Muscle of back (tissue), 11 donors: ENCODE data around the gene SIL1. TPM values are rescaled to one million over a fixed set of nuclear protein-coding genes. Genes with fewer than 3 reads are reported as not detected.
"Not testable (repeated sequence)": the region's sequence is repeated elsewhere in the genome, so short reads cannot be mapped to it uniquely, and the experiment has no call there.

Source experiments
- DNase-seq, 3 donors: peaks; one replicate each; pipeline versions ENCODE4 v3.0.0 to v3.0.0-alpha.2; 2013
- polyA plus RNA-seq, 10 donors: library from polyadenylated mRNA; unstranded; fragments of 120-200 nt; gene quantifications; one replicate each; pipeline ENCODE4 v1.2.1, GENCODE V29; 2013; ENCODE audit not compliant: insufficient read length in 10 of 10

Gene SIL1
- polyA plus RNA-seq, 10 donors, result 21.2 to 33.5 (median 25.3) TPM

DNA sequence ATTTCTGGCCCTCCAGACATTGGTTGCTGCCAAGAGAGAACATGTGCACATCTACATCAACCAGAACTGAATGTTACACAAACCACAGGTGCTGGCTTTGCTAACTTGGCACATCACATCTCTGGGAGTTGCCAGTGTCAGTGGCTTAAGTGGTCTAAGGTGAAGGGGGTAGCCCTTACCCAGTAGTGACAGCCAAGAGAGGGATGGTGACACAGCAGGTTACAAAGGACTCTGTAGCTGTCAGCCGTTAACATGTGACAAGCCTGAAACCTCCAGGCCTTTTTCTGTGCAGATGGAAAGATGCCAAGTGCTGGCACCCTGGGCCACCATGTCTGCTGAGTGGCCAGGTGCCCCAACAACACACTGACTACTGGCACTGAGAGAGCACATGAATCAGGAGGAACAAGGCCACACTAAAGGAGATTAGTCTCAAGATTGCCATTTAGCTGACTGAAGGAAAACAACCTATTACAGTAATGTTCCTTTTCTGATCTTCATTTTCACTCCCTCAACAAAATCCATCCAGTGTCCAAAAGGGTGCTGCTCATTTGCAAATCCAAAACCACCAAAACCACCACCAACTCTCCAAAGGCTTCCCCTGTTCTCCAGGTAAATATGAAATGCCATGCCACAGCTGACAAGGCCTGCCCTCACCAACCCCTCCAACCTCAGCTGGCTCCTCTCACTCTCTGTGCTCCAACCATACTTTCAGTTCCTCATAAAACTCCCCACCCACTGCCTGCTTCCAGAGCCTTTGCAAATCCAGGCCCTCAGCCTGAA lies 20.2 kb downstream of the SIL1 start:
- peak in 1 of 3 donors; percentile 46 for DNase-seq

DNA sequence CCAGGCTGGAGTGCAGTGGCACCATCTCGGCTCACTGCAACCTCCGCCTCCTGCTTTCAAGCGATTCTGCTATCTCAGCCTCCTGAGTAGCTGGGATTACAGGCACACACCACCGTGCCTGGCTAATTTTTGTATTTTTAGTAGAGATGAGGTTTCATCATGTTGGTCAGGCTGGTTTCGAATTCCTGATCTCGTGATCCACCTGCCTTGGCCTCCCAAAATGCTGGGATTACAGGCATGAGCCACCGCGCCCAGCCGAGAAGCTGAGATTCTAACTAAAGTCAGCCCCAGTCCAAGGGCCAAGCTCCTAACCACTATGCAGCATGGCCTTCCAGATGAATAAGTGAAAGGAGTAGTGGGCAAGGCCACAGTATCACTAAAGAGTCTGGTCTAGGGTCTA lies 20.9 kb downstream of the SIL1 start:
- DNase-seq, result not testable (repeated sequence)

DNA sequence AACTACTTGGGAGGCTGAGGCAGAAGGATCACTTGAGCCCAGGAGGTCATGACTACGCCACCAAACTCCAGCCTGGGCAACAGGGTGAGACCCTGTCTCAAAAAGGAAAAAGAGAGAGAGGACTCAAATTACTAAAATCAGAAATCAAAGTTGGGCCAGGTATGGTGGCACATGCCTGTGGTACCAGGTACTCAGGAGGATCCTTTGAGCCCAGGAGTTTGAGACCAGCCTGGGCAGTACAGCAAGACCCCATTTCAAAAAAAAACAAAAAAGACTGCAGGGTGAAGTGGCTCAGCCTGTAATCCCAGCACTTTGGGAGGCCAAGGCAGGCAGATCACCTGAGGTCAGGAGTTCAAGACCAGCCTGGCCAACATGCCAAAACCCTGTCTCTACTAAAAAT lies 23.8 kb downstream of the SIL1 start:
- DNase-seq, result not testable (repeated sequence)

DNA sequence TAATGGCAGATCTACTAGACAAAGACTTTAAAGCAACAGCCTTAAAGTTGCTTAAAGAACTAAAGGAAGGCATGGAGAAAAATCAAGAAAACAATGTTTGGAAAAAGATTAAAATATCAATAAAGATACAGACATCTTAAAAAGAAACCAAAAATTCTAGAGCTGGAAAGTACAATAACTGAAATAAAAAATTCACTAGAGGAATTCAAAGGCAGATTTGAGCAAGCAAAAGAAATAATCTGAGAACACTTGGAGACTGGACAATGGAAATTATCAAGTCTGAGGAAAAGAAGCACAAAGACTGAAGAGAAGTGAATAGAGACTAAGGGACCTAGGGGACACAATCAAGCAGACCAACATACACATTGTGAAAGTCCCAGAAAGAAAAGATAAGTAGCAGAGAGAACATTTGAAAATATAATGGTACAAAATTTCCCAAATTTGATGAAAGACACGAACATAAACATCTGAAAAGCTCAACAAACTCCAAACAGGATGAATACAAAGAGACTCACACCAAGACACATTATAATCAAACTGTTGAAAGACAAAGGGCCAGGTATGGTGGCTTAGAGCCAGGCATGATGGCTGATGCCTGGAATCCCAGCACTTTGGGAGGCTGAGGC lies 26.3 kb downstream of the SIL1 start:
- no peak for DNase-seq

DNA sequence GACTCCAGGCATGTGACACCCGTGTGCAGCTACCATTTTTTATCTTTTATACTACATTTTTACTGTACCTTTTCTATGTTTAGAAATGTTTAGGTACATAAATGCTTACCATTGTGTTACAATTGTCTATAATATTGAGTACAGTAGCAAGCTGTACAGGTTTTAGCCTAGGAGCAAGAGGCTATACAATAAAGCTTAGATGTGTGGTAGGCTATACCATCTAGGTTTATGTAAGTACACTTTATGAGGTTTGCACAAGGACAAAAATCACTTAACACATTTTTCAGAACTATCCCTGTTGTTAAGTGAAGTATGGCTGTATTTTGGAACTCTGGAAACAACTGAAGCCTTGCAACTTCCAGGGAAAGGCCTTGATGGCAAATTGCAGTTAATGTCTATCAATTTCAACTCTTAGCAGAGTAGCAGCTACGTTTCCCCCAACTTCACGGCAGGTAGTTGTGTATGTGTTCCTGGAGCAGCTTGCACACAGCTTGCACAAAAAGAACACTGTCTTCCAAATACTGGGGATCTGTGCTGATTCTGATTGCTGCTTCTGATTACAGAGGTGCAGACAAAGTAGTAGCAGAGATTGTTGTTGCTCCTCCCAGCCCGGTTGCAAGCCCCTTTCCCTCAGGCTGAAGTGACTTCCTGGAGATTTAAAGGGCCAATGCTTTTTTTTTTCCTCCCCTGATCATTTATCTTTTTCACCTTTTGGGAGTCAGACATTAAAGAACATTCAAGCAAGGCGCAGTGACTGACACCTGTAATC lies 30.0 kb downstream of the SIL1 start:
- DNase-seq, result no peak

DNA sequence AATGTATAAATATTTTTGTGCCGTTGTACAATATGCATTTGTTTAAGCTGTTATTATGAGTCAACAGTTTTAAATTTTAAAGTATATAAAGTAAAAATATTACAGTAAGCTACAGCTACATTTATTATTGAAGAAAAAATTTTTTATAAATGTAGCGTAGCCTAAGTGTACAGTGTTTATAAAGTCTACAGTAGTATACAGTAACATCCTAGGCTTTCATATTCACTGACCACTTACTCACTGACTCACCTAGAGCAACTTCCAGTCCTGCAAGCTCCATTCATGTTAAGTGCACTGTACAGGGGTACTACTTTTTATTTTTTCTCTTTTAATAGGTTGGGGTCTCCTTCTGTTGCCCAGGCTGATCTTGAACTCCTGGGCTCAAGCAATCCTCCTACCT lies 30.6 kb downstream of the SIL1 start:
- DNase-seq, result no peak

DNA sequence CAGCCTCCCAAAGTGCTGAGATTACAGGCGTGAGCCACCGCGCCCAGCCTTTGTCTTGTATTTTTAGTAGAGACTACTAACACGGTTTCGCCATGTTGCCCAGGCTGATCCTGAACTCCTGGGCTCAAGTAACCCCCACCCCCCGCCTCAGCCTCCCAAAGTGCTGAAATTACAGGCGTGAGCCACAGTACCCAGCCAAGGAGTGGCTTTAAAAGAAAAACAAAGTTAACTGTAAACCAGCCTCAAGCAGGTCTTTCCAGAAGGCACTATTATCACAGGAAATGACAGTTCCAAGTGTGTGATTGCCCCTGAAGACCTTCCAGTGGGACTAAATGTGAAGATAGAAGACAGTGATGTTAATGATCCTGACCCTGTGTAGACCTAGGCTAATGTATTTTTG lies 31.1 kb downstream of the SIL1 start:
- DNase-seq, result no peak

DNA sequence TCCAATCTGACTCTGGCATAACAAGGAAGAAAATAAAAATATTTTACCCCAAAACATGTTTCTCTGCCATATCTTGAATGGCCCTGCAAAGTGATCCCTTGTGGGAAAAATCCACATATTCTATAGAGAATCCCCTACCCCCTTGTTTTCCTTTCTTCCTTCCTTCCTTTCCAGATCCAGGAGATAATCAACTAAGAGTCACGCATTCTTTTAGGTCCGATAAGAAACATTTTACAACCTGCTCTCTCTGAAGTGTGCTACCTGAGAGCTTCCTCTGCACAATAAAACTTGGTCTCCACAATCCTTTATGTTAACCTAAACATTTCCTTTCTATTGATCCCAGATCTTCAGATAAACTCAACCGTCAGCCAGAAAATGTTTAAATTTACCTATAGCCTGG lies 33.3 kb downstream of the SIL1 start:
- DNase-seq, result not testable (repeated sequence)

DNA sequence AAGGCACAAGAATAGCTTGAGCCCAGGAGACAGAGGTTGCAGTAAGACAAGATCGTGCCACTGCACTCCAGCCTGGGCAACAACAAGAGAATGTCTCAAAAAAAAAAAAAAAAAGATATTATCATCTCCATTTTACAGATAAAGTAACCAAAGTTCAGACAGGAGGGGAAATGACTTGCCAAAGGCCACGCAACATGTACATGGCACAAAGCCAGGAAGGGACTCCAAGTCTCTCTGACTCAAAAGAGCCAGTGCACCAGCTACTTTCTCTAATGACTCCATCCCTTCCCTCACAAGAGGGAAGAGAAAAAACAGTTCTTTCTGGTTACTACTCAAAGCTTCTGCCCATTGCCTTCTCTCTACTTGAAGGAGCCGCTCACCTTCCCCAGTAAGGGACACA lies 34.1 kb downstream of the SIL1 start:
- DNase-seq, result no peak

DNA sequence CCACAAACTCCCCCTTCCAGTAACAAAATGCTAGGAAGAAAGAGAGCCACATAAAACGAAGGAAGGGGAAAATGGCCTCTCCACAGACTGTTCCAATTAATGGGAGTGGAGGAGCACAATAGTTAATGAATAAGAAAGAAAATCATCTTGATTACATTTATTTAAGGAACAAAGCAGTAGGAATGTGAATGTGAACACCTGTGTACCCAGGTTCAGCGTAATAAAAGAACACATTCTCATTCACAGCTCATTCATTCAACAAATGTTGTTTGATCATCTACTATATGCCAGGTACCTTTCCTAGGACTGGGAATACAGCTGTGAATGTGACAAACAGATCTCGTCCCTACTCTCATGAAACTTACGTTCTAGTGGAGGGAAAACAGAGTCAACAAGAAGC lies 35.7 kb downstream of the SIL1 start:
- DNase-seq, result no peak

DNA sequence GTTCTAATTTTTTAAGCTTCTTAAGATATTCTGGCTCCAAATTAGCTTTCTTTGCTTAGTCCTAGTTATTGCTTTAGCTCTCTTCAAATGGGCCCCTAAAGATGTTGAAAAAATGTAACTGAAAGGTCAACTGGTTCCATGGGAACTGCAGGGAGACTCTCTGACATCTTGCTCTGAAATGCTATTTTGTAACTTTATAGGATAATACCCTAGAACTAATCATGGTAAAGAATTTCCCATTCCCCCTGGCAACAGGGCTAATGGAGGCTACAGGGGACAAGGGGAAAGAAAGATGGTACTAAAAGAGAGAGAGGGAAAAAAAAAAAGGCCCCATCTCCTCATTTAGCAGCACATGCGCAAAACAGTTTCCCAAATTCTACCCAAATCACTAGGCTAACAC lies 39.4 kb downstream of the SIL1 start:
- no peak for DNase-seq

DNA sequence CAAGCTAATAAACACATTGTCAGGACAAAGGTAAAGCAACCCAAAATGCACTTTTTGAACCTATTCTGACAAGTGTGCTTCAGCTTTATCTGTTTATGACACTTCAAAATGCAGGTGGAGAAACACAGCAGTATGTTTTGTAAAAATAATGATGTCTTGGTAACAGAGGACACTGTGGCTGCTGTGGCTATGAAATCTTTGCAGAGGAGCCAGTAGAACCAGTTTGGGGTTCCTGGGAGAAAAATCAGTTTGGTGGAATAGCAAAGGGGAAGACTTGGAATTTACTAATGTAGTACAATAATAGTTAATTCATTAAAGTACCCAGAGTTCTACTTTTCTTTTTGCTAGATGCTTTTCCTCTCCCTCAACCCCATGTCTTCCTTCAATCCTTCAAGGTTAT lies 40.6 kb downstream of the SIL1 start:
- no peak for DNase-seq

DNA sequence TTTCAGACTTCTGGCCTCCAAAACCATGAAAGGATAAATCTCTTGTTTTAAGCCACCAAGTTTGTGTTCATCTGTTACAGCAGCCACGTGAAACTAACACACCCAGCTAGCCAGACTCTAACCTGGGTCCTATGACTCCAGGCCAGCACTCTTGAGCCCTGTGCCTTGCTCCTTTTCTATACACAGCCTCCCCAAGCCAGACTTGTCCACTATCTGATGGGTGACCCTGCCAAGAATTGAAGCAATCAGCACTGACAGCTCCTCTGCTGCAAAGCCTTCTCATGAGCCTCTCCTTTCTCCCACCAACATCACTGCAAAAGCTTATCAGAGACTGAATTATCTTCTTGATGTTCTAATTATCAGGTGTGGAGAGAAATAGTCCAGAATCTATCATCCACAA lies 41.4 kb downstream of the SIL1 start:
- DNase-seq, result no peak

DNA sequence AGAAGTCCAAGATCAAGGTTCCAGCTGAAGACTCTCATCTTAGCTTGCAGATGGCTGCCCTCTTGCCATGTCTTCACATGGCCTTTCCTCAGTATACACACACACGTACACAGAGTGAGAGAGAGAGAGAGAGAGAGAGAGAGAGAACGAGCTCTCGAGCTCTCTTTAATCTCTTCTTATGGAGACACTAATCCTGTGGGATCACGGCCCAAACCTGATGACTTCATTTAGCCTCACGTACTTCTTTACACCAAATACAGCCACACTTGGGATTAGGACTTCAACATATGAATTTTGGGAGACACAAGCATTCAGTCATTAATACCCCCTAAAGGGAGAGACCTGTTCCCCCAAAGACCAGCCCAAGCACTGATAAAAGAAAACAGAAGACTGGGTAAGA lies 42.8 kb downstream of the SIL1 start:
- DNase-seq, result no peak

DNA sequence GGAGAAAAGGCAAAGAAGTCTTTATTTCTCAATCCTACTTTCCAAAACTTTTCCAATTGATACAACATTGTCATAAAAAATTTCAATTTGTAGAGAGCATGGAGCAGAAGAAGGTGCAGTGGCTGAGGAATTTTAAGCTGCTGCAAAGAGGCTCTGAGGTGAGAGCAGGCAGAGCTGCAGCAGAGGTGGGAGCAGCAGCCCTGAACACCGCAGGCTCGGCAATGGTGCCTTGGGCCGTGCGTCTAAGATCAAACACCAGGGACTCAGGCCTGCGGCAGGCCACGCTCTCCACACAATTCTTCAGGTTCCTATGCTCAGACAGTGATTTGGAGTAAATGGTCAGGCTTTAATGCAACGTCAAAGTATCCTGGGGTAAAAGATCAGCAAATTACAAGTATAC lies 46.3 kb downstream of the SIL1 start:
- DNase-seq, result no peak

DNA sequence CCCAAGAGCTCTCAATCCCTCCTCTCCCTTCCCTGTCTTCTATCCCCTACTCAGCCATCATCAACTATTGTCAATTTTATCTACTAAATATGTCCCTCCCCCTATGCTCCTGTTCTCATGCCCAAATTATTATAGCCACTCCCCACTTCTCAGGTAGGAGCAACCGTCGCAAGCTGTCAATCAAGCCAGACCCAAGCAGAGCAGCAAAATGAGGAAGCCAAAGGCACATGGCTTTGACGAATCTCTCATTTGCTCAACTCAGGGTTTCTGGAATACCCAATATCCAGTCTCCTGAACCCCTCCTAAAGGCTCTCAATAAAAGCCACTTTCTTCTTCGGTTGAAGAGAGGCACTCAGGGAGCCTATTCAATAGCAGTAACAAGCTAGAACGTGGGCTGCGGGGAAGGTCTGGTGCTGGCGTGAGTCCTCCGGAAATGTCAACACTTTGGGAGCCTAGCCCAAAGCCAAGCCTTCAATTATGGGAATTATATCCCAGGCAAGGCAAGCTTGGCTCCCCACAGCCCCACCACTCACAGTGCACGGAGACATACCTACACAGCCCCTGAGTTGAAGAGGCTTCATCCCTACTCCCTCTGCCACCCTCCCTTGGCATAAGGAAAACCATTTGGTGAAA lies 47.7 kb downstream of the SIL1 start:
- DNase-seq, result no peak

DNA sequence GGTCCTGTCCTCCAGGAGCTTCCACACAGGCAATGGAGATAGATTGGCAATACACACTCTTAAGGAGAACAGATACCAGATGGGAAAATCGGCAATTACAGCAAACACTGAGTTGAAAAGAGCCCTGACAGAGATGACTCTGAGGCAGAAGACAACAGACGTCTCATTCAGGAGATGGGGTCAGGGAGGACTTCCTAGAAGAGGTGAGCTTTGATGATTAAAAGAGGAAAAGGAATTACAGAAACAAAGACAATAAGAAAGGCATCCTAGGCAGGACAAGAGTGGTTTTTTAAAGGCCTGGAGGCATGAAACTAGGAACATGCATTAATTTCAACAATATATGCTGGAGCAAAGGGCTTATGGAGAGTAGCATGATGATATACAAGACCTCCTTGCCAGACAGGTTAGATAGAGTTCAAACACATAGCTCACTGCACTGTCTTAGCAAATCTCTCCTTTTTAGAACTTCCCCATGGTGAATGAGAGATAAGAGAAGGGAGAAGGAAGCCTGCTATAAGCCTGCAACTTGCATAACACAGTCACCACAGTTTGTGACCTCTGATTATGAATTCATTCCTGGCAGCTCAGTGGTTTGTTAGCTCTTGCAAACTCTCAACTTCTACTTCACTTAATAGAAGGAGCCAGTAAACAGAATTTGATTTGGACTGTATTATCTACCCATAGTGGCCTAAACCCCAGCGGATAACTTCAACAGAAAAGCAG lies 48.5 kb downstream of the SIL1 start:
- no peak for DNase-seq

DNA sequence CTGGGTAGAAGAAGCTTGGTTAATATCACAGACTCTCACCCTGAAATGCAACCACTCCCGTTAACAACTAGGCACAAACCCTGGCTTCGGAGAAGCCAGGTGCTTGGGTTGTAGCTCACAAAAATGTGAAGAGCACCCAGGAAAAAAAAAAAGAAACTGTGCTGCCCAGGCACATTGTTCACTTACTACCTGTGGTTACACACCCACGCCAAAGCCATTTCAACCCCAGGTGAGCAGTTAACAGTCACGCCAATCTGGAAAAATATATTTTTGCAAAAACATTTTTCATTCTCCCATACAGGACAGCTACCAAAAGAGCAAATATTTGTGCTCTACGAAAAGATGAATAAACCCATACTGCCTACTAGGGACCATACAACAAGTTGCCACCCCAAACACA lies 49.2 kb downstream of the SIL1 start:
- DNase-seq, result no peak

DNA sequence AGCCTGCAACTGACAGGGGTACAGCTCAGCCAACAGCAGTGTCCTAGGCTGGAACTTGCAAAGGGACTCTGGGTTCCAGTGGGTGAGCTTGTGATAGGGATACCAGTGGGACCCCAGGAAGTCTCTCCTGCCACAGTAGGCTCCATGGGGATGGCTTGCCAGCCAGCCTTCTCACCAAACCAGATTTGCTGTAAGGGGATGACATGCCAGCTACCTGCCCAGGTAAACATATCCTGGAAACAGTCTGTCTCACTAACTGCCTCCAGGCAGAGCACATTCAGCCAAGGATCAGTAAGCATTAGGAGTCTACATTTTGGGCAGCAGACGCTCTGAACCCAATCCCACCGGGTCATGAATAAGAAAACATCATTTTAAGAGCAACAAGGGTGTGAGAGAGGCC lies 49.9 kb downstream of the SIL1 start:
- no peak for DNase-seq

DNA sequence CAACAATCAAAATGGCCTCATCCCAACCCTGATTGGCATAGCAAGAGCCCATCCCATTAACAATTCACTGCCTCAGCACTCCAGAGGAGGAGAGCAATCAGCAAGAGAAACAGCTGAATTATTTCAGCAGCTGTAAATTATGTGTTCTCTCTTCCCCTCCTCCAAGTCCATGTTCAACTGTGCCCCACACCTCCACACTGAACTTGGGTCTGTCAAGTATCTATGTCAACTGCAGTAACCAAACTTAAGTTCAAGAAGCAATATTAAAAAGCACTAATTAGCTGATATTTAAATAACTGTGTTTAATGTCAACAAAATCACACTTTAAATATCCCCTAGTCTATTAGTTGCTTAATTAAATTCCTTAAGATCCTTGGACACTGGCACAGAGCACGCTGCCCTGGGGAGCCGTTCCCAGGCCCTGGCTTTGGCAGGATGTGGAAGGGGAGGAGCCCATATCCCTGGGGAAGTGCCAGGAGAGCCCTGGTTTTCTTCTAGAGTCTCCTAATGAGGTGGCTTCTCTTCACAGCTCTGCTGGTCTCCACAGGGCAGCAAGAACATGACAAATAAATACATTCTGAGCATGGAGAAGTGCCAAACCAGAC lies 50.6 kb downstream of the SIL1 start:
- DNase-seq, result peak in 1 of 3 donors; percentile 14

DNA sequence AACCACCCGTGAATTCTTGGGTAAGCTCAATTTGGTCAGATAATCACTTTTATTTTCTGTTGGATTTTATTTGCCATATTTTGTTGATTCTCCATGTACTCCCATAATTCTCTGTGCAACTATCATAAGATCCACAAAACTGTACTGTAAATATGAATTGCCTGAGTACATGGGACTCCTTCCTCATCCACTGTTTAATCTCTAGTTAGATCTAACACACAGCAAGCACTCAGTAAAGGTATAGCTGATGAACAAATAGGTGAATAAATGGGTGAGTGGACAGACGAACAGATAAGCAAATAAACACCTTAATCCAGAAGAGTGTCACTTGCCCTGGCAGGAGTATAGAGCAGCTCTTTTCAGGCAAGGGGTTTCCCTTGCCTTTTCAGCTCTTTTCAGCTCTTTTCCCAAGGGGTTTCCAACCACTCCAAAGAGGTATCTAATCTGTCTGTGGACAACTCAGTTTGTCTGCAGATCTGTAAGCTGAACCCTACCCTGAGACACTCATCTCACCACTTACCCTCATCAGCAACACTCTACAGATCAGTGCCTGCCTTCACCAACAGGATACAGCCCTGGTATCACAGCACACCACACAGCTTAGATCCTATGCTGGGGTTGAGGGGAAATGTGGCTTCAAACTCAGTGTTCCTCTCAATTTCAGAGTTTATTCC lies 51.2 kb downstream of the SIL1 start:
- DNase-seq, result no peak
